ENCODE results near the gene IGFBP1. TPM values are rescaled to one million over a fixed set of nuclear protein-coding genes. Genes with fewer than 3 reads are reported as not detected.

The IGFBP1 gene
- total and polyA plus RNA-seq, 9 of the 15 experiments (the other 6 are each of a cell fraction or from before 2014, with no cell fraction given) = not detected

DNA sequence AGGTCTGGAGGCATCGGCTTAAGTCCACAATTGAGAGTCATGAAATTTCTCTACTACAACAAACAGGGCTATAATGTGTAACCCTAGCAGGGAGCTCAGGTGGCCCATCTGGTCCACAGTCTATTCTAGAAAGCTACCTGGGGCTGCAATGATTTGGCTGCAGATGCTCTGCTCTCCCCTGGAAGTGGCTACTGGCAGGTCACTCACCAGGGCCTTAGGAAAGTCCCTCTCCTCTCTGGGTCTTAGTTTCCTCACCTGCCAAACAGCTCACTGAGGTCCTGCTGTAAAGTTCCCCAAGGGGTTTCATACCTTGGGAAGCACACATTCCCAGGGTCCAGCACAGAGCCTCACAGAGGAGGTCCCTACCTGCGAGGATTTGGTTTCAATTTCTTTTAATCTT lies 30.3 kb downstream of the IGFBP1 start (continued):
- TF ChIP-seq, protein P1, sequence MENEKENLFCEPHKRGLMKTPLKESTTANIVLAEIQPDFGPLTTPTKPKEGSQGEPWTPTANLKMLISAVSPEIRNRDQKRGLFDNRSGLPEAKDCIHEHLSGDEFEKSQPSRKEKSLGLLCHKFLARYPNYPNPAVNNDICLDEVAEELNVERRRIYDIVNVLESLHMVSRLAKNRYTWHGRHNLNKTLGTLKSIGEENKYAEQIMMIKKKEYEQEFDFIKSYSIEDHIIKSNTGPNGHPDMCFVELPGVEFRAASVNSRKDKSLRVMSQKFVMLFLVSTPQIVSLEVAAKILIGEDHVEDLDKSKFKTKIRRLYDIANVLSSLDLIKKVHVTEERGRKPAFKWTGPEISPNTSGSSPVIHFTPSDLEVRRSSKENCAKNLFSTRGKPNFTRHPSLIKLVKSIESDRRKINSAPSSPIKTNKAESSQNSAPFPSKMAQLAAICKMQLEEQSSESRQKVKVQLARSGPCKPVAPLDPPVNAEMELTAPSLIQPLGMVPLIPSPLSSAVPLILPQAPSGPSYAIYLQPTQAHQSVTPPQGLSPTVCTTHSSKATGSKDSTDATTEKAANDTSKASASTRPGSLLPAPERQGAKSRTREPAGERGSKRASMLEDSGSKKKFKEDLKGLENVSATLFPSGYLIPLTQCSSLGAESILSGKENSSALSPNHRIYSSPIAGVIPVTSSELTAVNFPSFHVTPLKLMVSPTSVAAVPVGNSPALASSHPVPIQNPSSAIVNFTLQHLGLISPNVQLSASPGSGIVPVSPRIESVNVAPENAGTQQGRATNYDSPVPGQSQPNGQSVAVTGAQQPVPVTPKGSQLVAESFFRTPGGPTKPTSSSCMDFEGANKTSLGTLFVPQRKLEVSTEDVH (IDR thresholded peaks at IDR 0.05; ENCODE audit: low read depth, partially characterized antibody) = no peak
- TF ChIP-seq, protein P2, sequence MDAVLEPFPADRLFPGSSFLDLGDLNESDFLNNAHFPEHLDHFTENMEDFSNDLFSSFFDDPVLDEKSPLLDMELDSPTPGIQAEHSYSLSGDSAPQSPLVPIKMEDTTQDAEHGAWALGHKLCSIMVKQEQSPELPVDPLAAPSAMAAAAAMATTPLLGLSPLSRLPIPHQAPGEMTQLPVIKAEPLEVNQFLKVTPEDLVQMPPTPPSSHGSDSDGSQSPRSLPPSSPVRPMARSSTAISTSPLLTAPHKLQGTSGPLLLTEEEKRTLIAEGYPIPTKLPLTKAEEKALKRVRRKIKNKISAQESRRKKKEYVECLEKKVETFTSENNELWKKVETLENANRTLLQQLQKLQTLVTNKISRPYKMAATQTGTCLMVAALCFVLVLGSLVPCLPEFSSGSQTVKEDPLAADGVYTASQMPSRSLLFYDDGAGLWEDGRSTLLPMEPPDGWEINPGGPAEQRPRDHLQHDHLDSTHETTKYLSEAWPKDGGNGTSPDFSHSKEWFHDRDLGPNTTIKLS (IDR thresholded peaks at IDR 0.05; ENCODE audit: borderline replicate concordance, low read depth) = no peak
- TF ChIP-seq SMARCA4 (IDR thresholded peaks at IDR 0.05) (no peak), NFXL1 (CRISPR knock-in tag; IDR thresholded peaks at IDR 0.05) (no peak), NFYB (IDR thresholded peaks at IDR 0.05; ENCODE audit: extremely low read depth, insufficient read length) (no peak)
- TF ChIP-seq, protein P3, sequence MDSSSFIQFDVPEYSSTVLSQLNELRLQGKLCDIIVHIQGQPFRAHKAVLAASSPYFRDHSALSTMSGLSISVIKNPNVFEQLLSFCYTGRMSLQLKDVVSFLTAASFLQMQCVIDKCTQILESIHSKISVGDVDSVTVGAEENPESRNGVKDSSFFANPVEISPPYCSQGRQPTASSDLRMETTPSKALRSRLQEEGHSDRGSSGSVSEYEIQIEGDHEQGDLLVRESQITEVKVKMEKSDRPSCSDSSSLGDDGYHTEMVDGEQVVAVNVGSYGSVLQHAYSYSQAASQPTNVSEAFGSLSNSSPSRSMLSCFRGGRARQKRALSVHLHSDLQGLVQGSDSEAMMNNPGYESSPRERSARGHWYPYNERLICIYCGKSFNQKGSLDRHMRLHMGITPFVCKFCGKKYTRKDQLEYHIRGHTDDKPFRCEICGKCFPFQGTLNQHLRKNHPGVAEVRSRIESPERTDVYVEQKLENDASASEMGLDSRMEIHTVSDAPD (CRISPR knock-in tag; IDR thresholded peaks at IDR 0.05) = no peak

All from K562 (cell line).